ENCODE results near the gene NTNG2. TPM values are rescaled to one million over a fixed set of nuclear protein-coding genes. Genes with fewer than 3 reads are reported as not detected.

The NTNG2 gene
- total and polyA plus RNA-seq, 7 experiments from 2014 or later, result 0.87 to 11.6 (median 3.7) TPM

- Histone ChIP-seq H3K27me3 (ENCODE audit: control insufficient read depth in 2 of 2, insufficient read depth in 2 of 2, low read length in 2 of 2) (no peaks in the 10 kb centered on the region), H3K4me1 (ENCODE audit: control insufficient read depth in 2 of 2, insufficient read depth in 2 of 2, low read length in 2 of 2) (no peaks in the 10 kb centered on the region), H3K9me3 (ENCODE audit: control insufficient read depth in 2 of 3, low read length in 3 of 3) (no peaks in the 10 kb centered on the region), H3K36me3 (ENCODE audit: control insufficient read depth in 2 of 3, insufficient read depth in 3 of 3, low read length in 3 of 3) (no peaks in the 10 kb centered on the region), H3K27ac (ENCODE audit: low read depth, low read length) (no peak overlapping the region), H3K4me3 (ENCODE audit: low read length) (no peak overlapping the region)
- DNase-seq, result no peak
- CTCF ChIA-PET, result no interaction called here
- Mint-ChIP-seq H3K9me3 (no peaks in the 10 kb centered on the region), H3K4me3 (no peak overlapping the region), H3K36me3 (no peaks in the 10 kb centered on the region), H3K27me3 (peaks cover 0 to 4% (median 3%) of the 10 kb centered on the region in 5 donors), H3K27ac (no peak overlapping the region), H3K4me1 (peaks cover 0 to 2% (median 0%) of the 10 kb centered on the region in 7 donors)
- intact Hi-C loops (cut with micrococcal nuclease), result no loop called here
- no peak for ATAC-seq
- POLR2A ChIA-PET, result no interaction called here
These were observed 64.9 kb downstream of the NTNG2 start for GRCh38 chr9:132226571-132227430.

GRCh38 chr9:132228062-132228461 is 66.2 kb downstream of the NTNG2 start:
- Histone ChIP-seq H3K9me3 (ENCODE audit: control insufficient read depth in 2 of 3, low read length in 3 of 3) (no peaks in the 10 kb centered on the region), H3K4me1 (ENCODE audit: control insufficient read depth in 2 of 2, insufficient read depth in 2 of 2, low read length in 2 of 2) (no peaks in the 10 kb centered on the region), H3K27ac (ENCODE audit: low read depth, low read length) (no peak overlapping the region), H3K36me3 (ENCODE audit: control insufficient read depth in 2 of 3, insufficient read depth in 3 of 3, low read length in 3 of 3) (no peaks in the 10 kb centered on the region), H3K27me3 (ENCODE audit: control insufficient read depth in 2 of 2, insufficient read depth in 2 of 2, low read length in 2 of 2) (no peaks in the 10 kb centered on the region), H3K4me3 (ENCODE audit: low read length) (no peak overlapping the region)
- Mint-ChIP-seq H3K27me3 (peaks cover 0 to 4% (median 2%) of the 10 kb centered on the region in 5 donors), H3K36me3 (no peaks in the 10 kb centered on the region), H3K4me1 (peaks cover 0 to 2% (median 0%) of the 10 kb centered on the region in 7 donors), H3K27ac (peak overlapping the region in 1 of 9 donors; percentile 31), H3K9me3 (no peaks in the 10 kb centered on the region), H3K4me3 (no peak overlapping the region)
- ATAC-seq, result no peak
- POLR2A ChIA-PET, result no interaction called here
- intact Hi-C loops (cut with micrococcal nuclease), result no loop called here
- CTCF ChIA-PET, result no interaction called here
- DNase-seq, result no peak

DNA sequence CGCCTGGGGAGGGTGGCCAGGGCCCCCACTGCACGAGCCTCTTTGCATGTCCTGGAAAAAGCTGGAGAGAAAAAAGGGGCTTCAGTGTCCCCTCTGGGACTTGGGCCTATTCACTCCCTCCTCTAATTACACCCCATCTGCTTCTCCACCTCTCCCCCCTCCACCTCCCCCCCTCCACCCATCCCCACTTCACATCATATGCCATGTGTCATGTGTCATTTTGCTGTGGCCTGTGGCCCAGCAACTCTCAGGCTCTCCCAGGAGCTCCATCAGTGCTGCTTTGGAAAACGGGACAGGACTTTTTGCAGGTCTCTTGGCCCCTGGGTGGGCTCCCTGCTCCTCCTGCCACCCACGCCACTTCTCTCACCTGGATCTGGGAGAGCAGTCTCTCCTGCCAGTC is 68.7 kb downstream of the NTNG2 start:
- DNase-seq (no peak), ATAC-seq (no peak)
- intact Hi-C loops (cut with micrococcal nuclease), result no loop called here
- no peak overlapping the region for H3K27ac ChIP-seq (ENCODE audit: low read depth, low read length)
- Mint-ChIP-seq H3K9me3 (no peaks in the 10 kb centered on the region), H3K27me3 (no peaks in the 10 kb centered on the region), H3K36me3 (no peaks in the 10 kb centered on the region), H3K4me1 (peaks cover 0 to 2% (median 0%) of the 10 kb centered on the region in 7 donors), H3K27ac (no peak overlapping the region), H3K4me3 (no peak overlapping the region)
- no peaks in the 10 kb centered on the region for H3K27me3 ChIP-seq (ENCODE audit: control insufficient read depth in 2 of 2, insufficient read depth in 2 of 2, low read length in 2 of 2)
- no peaks in the 10 kb centered on the region for H3K36me3 ChIP-seq (ENCODE audit: control insufficient read depth in 2 of 3, insufficient read depth in 3 of 3, low read length in 3 of 3)
- CTCF ChIA-PET, result no interaction called here
- no peaks in the 10 kb centered on the region for H3K9me3 ChIP-seq (ENCODE audit: control insufficient read depth in 2 of 3, low read length in 3 of 3)
- POLR2A ChIA-PET, result no interaction called here
- H3K4me1 ChIP-seq (ENCODE audit: control insufficient read depth in 2 of 2, insufficient read depth in 2 of 2, low read length in 2 of 2), result no peaks in the 10 kb centered on the region
- no peak overlapping the region for H3K4me3 ChIP-seq (ENCODE audit: low read length)

DNA sequence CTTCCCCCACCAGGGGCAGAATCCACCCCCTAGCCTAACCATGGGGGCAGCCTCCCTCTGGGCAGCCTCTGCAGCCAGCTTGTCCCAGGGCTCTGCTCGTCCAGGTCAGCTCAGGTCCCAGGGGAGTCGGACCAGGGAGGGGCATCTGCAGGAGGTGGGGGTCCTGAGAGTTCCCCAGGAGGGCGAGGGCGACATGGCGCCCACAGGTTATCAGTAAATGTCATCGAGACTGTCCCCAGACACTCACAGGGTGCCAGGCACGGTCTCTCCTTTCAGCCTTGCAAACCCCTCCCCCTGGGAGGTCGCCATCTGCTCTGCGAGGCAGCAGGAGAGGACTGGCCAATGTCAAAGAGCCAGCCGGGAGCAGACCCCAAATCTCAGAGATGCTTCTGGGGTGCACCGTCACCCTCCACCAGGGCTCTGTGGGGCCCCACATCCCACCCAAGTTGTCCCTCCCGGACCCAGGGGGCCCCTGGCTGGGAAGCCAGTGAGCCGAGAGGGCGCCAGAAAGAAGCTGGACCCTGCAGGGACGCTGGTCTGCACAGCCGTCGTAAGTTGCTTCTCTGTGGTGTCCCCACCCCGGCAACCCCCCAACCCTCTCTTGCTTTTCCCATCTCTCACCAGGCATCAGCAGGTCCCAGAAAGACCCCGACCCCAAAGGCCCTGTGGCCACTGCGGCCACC is 69.3 kb downstream of the NTNG2 start:
- ATAC-seq (no peak), DNase-seq (no peak)
- Mint-ChIP-seq H3K4me3 (no peak overlapping the region), H3K27me3 (no peaks in the 10 kb centered on the region), H3K27ac (no peak overlapping the region), H3K4me1 (peaks cover 0 to 5% (median 0%) of the 10 kb centered on the region in 7 donors), H3K9me3 (no peaks in the 10 kb centered on the region), H3K36me3 (no peaks in the 10 kb centered on the region)
- ChIA-PET POLR2A (no interaction called here), CTCF (no interaction called here)
- no peaks in the 10 kb centered on the region for H3K27me3 ChIP-seq (ENCODE audit: control insufficient read depth in 2 of 2, insufficient read depth in 2 of 2, low read length in 2 of 2)
- no peaks in the 10 kb centered on the region for H3K9me3 ChIP-seq (ENCODE audit: control insufficient read depth in 2 of 3, low read length in 3 of 3)
- H3K4me1 ChIP-seq (ENCODE audit: control insufficient read depth in 2 of 2, insufficient read depth in 2 of 2, low read length in 2 of 2), result peaks cover 0 to under 1% of the 10 kb centered on the region in 2 donors
- no peak overlapping the region for H3K27ac ChIP-seq (ENCODE audit: low read depth, low read length)
- H3K4me3 ChIP-seq (ENCODE audit: low read length), result no peak overlapping the region
- intact Hi-C loops (cut with micrococcal nuclease), result no loop called here
- H3K36me3 ChIP-seq (ENCODE audit: control insufficient read depth in 2 of 3, insufficient read depth in 3 of 3, low read length in 3 of 3), result no peaks in the 10 kb centered on the region

GRCh38 chr9:132232522-132232921 is 70.7 kb downstream of the NTNG2 start:
- DNase-seq (no peak), ATAC-seq (no peak)
- Mint-ChIP-seq H3K36me3 (no peaks in the 10 kb centered on the region), H3K27ac (no peak overlapping the region), H3K4me3 (no peak overlapping the region), H3K9me3 (no peaks in the 10 kb centered on the region), H3K27me3 (no peaks in the 10 kb centered on the region), H3K4me1 (peaks cover 0 to 11% (median 7%) of the 10 kb centered on the region in 7 donors)
- ChIA-PET CTCF (no interaction called here), POLR2A (no interaction called here)
- no peak overlapping the region for H3K27ac ChIP-seq (ENCODE audit: low read depth, low read length)
- H3K4me3 ChIP-seq (ENCODE audit: low read length), result no peak overlapping the region
- H3K36me3 ChIP-seq (ENCODE audit: control insufficient read depth in 2 of 3, insufficient read depth in 3 of 3, low read length in 3 of 3), result no peaks in the 10 kb centered on the region
- H3K27me3 ChIP-seq (ENCODE audit: control insufficient read depth in 2 of 2, insufficient read depth in 2 of 2, low read length in 2 of 2), result no peaks in the 10 kb centered on the region
- H3K9me3 ChIP-seq (ENCODE audit: control insufficient read depth in 2 of 3, low read length in 3 of 3), result no peaks in the 10 kb centered on the region
- peaks cover 0 to 5% of the 10 kb centered on the region in 2 donors for H3K4me1 ChIP-seq (ENCODE audit: control insufficient read depth in 2 of 2, insufficient read depth in 2 of 2, low read length in 2 of 2)
- intact Hi-C loops (cut with micrococcal nuclease), result no loop called here

- Mint-ChIP-seq H3K27me3 (no peaks in the 10 kb centered on the region), H3K27ac (no peak overlapping the region), H3K9me3 (no peaks in the 10 kb centered on the region), H3K4me1 (peaks cover 0 to 11% (median 7%) of the 10 kb centered on the region in 7 donors), H3K4me3 (no peak overlapping the region), H3K36me3 (no peaks in the 10 kb centered on the region)
- ATAC-seq (no peak), DNase-seq (no peak)
- intact Hi-C loops (cut with micrococcal nuclease), result no loop called here
- ChIA-PET CTCF (interaction anchor here (0.9 kb wide), 1 partner anchor 63 kb away, joined by 3 read pairs; no protein-coding TSS in a partner anchor), POLR2A (no interaction called here)
- Histone ChIP-seq H3K4me1 (ENCODE audit: control insufficient read depth in 2 of 2, insufficient read depth in 2 of 2, low read length in 2 of 2) (peaks cover 0 to 5% of the 10 kb centered on the region in 2 donors), H3K9me3 (ENCODE audit: control insufficient read depth in 2 of 3, low read length in 3 of 3) (no peaks in the 10 kb centered on the region), H3K27me3 (ENCODE audit: control insufficient read depth in 2 of 2, insufficient read depth in 2 of 2, low read length in 2 of 2) (no peaks in the 10 kb centered on the region), H3K4me3 (ENCODE audit: low read length) (no peak overlapping the region), H3K36me3 (ENCODE audit: control insufficient read depth in 2 of 3, insufficient read depth in 3 of 3, low read length in 3 of 3) (no peaks in the 10 kb centered on the region), H3K27ac (ENCODE audit: low read depth, low read length) (no peak overlapping the region)
These were observed 71.3 kb downstream of the NTNG2 start for GRCh38 chr9:132233138-132233537.

Measured in naive thymus-derived CD4-positive, alpha-beta T cell (primary cell).